DOHH2 (cell line): ENCODE measurements around the gene TES.

Experiments
- H3F3A ChIP-seq: fragments of 200-600 bp; sonication (generic), shearing (Covaris generic); 2 replicates; pipeline ENCODE4 v1.6.0; 2016; ENCODE audit warnings: antibody characterized with exemption, mild to moderate bottlenecking; ENCODE audit not compliant: control insufficient read depth, insufficient read depth
- H3K27ac ChIP-seq: fragments of 200-600 bp; sonication (generic); 2 replicates; pipeline ENCODE4 v1.5.1; 2014; ENCODE audit warnings: low read depth, mild to moderate bottlenecking, low read length, moderate library complexity
- H3K27me3 ChIP-seq: fragments of 200-600 bp; sonication (generic); 2 replicates; pipeline ENCODE4 v1.6.1; 2014; ENCODE audit warnings: mild to moderate bottlenecking, low read length, mixed read lengths; ENCODE audit not compliant: control insufficient read depth
- H3K36me3 ChIP-seq: fragments of 200-600 bp; sonication (generic); 2 replicates; pipeline ENCODE4 v1.6.1; 2014; ENCODE audit warnings: mild to moderate bottlenecking, low read length, moderate library complexity, mixed read lengths; ENCODE audit not compliant: control insufficient read depth
- H3K4me1 ChIP-seq: fragments of 200-600 bp; sonication (generic); 2 replicates; pipeline ENCODE4 v1.6.1; 2014; ENCODE audit warnings: mild to moderate bottlenecking, low read length, mixed read lengths; ENCODE audit not compliant: control insufficient read depth
- H3K4me2 ChIP-seq: fragments of 200-600 bp; sonication (generic); 2 replicates; pipeline ENCODE4 v1.6.0; 2014; ENCODE audit warnings: mild to moderate bottlenecking, low read length, moderate library complexity
- H3K4me3 ChIP-seq: fragments of 200-600 bp; sonication (generic); 2 replicates; pipeline ENCODE4 v1.5.1; 2014; ENCODE audit warnings: mild to moderate bottlenecking, low read length, mixed read lengths
- H3K79me2 ChIP-seq: fragments of 200-600 bp; sonication (generic); 2 replicates; pipeline ENCODE4 v1.6.1; 2014; ENCODE audit warnings: mild to moderate bottlenecking, low read length, mixed read lengths; ENCODE audit not compliant: control insufficient read depth
- H3K9me2 ChIP-seq: fragments of 200-600 bp; sonication (generic); replicated peaks from 2 replicates; pipeline ENCODE4 v1.6.1; 2014; ENCODE audit warnings: mild to moderate bottlenecking, low read length, mixed read lengths; ENCODE audit not compliant: control insufficient read depth
- H3K9me3 ChIP-seq: fragments of 200-600 bp; sonication (generic); 2 replicates; pipeline ENCODE4 v1.6.1; 2014; ENCODE audit warnings: antibody characterized with exemption, low read length, mixed read lengths; ENCODE audit not compliant: control insufficient read depth, insufficient read depth
- H4K20me1 ChIP-seq: fragments of 200-600 bp; sonication (generic); 2 replicates; pipeline ENCODE4 v1.6.0; 2014; ENCODE audit warnings: low read depth, mild to moderate bottlenecking, antibody characterized with exemption, low read length, moderate library complexity; ENCODE audit not compliant: control insufficient read depth, insufficient read depth
- CTCF ChIP-seq: fragments of 200-600 bp; sonication (generic); IDR thresholded peaks from one replicate; pipeline ENCODE4 v1.5.1; 2014; ENCODE audit warnings: antibody characterized with exemption, mild to moderate bottlenecking, low read depth, low read length; ENCODE audit not compliant: poor library complexity, severe bottlenecking
- EZH2phosphoT487 ChIP-seq: fragments of 200-600 bp; sonication (generic); IDR thresholded peaks from 2 replicates; pipeline ENCODE4 v1.6.1; 2017; ENCODE audit warnings: borderline replicate concordance, mild to moderate bottlenecking, antibody characterized with exemption, low read length, moderate library complexity, mixed read lengths

TES gene

GRCh38 chr7:116211913-116212596 is 1.7 kb downstream of the TES start:
- Histone ChIP-seq H3K36me3 (peaks cover 6% of the 10 kb centered on the region; the same call in 1 of the 2 replicates), H3K27ac (peak overlapping the region; percentile 80; the same call in 1 of the 2 replicates), H3K4me3 (peak overlapping the region; percentile 90), H3K27me3 (no peaks in the 10 kb centered on the region), H4K20me1 (peaks cover 12% of the 10 kb centered on the region), H3K9me2 (no peaks in the 10 kb centered on the region), H3K4me1 (peaks cover 30% of the 10 kb centered on the region), H3F3A (peaks cover 10% of the 10 kb centered on the region), H3K79me2 (peaks cover 61% of the 10 kb centered on the region), H3K9me3 (no peaks in the 10 kb centered on the region), H3K4me2 (peak overlapping the region; percentile 92)
- TF ChIP-seq EZH2phosphoT487 (no peak), CTCF (no peak)

GRCh38 chr7:116212869-116213268 is 2.5 kb downstream of the TES start:
- Histone ChIP-seq H3K36me3 (peaks cover 6% of the 10 kb centered on the region; the same call in 1 of the 2 replicates), H3K9me2 (no peaks in the 10 kb centered on the region), H3K27ac (no peak overlapping the region), H3K27me3 (no peaks in the 10 kb centered on the region), H3K4me3 (peak overlapping the region; percentile 90), H3K4me2 (peak overlapping the region; percentile 92), H3F3A (peaks cover 10% of the 10 kb centered on the region), H4K20me1 (peaks cover 12% of the 10 kb centered on the region), H3K9me3 (no peaks in the 10 kb centered on the region), H3K79me2 (peaks cover 67% of the 10 kb centered on the region), H3K4me1 (peaks cover 30% of the 10 kb centered on the region)
- TF ChIP-seq EZH2phosphoT487 = no peak
- no peak for TF ChIP-seq CTCF

- Histone ChIP-seq H3K36me3 (peaks cover 6% of the 10 kb centered on the region; the same call in 1 of the 2 replicates), H3K27me3 (no peaks in the 10 kb centered on the region), H3K9me2 (no peaks in the 10 kb centered on the region), H3K4me2 (peak overlapping the region; percentile 92), H3F3A (peaks cover 10% of the 10 kb centered on the region), H3K9me3 (no peaks in the 10 kb centered on the region), H4K20me1 (peaks cover 12% of the 10 kb centered on the region), H3K27ac (no peak overlapping the region), H3K4me1 (peaks cover 30% of the 10 kb centered on the region), H3K4me3 (peak overlapping the region; percentile 90; the same call in 1 of the 2 replicates), H3K79me2 (peaks cover 74% of the 10 kb centered on the region)
- TF ChIP-seq EZH2phosphoT487 (no peak), CTCF (no peak)
Observed at GRCh38 chr7:116213361-116214130, 3.2 kb downstream of the TES start.
